ENCODE results near the gene GNAQ. TPM values are rescaled to one million over a fixed set of nuclear protein-coding genes. Genes with fewer than 3 reads are reported as not detected.

GNAQ gene
- total and polyA plus RNA-seq, 10 donors: 4.4 to 52.3 (median 31.2) TPM

DNA sequence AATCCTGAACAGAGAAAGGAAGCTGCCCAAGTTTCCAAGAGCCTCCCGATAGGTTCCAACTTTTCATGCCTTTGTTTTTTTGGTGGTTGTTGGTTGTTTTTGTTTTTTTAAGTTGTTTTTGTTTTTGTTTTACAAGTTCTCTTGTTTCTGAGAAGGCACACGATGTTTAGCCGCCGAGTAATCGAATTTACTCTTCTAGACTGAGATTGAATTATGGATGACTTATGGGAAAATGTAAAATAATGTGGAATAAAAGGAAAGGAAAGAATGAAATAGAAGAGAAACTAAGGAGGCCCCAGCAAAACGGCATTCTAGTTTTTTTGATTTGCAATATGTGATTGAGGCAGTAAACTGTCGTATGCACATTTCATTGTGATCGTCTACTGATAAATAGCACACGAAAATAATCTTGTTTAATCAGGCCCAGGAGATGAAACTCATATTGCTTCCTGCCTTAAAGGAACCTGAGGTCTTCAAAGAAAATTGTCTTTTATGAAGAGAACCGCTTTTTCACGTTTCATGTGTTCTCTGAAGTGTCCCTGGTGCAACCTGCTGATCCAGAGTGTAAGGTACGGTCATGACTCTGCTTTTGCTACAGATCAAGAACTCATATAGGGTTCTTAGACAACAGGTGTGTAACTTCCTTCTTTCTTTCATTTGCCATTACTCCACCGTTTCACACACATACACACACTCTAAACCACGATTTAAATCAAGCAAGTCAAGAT, 1.3 kb upstream of the GNAQ start:
- intact Hi-C loops (cut with DNase I; ENCODE audit: low total_unique reads): no loop called here
- peak overlapping the region; percentile 20 to 79 (median 56) for H3K4me3 ChIP-seq
- TF ChIP-seq POLR2AphosphoS5 (IDR thresholded peaks at IDR 0.05): no peak
- TF ChIP-seq POLR2A (IDR thresholded peaks at IDR 0.05): no peak
- no peak for TF ChIP-seq CTCF (IDR thresholded peaks at IDR 0.05 in 8 of 11, conservative IDR thresholded peaks at IDR 0.05 in 3 of 11)
- peaks cover 0 to 63% (median 32%) of the 10 kb centered on the region in 6 donors for H3K4me1 ChIP-seq
- no peaks in the 10 kb centered on the region for H3K36me3 ChIP-seq
- DNase-seq: no peak
- H3K27ac ChIP-seq: peak overlapping the region; percentile 58 to 94 (median 90)
- H3K9me3 ChIP-seq: no peaks in the 10 kb centered on the region
- H3K27me3 ChIP-seq (replicated peaks in 1 of 7): peaks cover 0 to 61% (median 30%) of the 10 kb centered on the region in 7 donors
- 21 to 31% (median 25%) methylated on average over 14 of the region's 14 CpGs for WGBS, 5 donors

- Histone ChIP-seq H3K36me3 (no peaks in the 10 kb centered on the region), H3K4me3 (peak overlapping the region; percentile 24 to 79 (median 56)), H3K4me1 (peaks cover 0 to 71% (median 34%) of the 10 kb centered on the region in 6 donors), H3K9me3 (no peaks in the 10 kb centered on the region), H3K27ac (peak overlapping the region; percentile 58 to 94 (median 90)), H3K27me3 (replicated peaks in 1 of 7) (peaks cover 0 to 61% (median 30%) of the 10 kb centered on the region in 7 donors)
- 0 to 3% (median 1%) methylated on average over 56 to 94 of the region's 95 CpGs for WGBS, 5 donors
- peak; percentile 72 to 77 (median 73) for TF ChIP-seq POLR2AphosphoS5 (IDR thresholded peaks at IDR 0.05)
- TF ChIP-seq POLR2A (IDR thresholded peaks at IDR 0.05): no peak
- no peak for TF ChIP-seq CTCF (IDR thresholded peaks at IDR 0.05 in 8 of 11, conservative IDR thresholded peaks at IDR 0.05 in 3 of 11)
- peak; percentile 93 for DNase-seq
- intact Hi-C loops (cut with DNase I; ENCODE audit: low total_unique reads): no loop called here
Observed at GRCh38 chr9:78031893-78032729, 500 bp upstream of the GNAQ start.

GRCh38 chr9:78030553-78031443, 813 bp downstream of the GNAQ start:
- Histone ChIP-seq H3K36me3 (no peaks in the 10 kb centered on the region), H3K27me3 (replicated peaks in 1 of 7) (peaks cover 0 to 59% (median 30%) of the 10 kb centered on the region in 7 donors), H3K27ac (peak overlapping the region; percentile 58 to 94 (median 90)), H3K4me3 (peak overlapping the region; percentile 45 to 79 (median 56)), H3K9me3 (no peaks in the 10 kb centered on the region), H3K4me1 (peaks cover 0 to 84% (median 47%) of the 10 kb centered on the region in 6 donors)
- intact Hi-C loops (cut with DNase I; ENCODE audit: low total_unique reads): no loop called here
- TF ChIP-seq POLR2A (IDR thresholded peaks at IDR 0.05): no peak
- TF ChIP-seq CTCF (IDR thresholded peaks at IDR 0.05 in 8 of 11, conservative IDR thresholded peaks at IDR 0.05 in 3 of 11): no peak
- peak in 1 of 3 donors; percentile 40 for TF ChIP-seq POLR2AphosphoS5 (IDR thresholded peaks at IDR 0.05)
- 0 to 9% (median 2%) methylated on average over 18 to 91 of the region's 91 CpGs for WGBS, 5 donors
- peak; percentile 89 for DNase-seq
